Fibroblast of skin of right biceps (primary cell): Measurements from ENCODE around the gene FGR.

Experiments
- DNase-seq: peaks from one replicate; pipeline ENCODE4 v3.0.0-alpha.2; 2013

Gene FGR

DNA sequence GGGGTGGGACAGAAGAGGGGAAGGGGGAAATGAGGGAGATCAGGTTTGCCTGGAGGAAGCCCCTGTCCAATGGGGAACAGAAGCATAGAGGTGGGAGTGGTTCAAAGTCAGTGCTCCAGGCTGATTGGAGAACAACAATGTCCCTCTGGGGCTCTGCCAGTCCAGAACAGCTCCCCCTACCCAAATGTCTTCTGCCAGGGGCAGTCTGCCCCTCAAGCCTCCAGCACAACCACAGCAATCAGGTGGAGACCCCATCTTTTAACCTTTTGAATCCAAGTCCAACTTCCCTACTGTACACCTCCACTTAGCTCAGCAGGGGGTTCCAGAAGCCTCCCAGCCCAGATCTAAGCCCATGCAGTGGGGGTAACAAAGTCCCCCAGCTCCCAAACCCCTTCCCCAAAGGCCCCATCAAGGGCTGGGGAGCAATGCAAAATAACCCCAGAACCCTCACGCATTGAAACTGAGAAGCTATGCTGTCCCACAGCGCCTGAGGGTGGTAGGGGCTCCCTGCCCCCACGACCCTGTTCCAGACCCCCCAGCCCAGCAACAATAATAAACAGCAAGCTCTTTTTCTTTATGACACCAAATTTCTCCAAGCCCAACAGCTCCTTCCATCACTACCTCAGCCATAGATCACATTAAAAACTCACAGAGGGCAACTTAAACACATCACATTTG, 34.3 kb downstream of the FGR start:
- DNase-seq, result peak; percentile 47

DNA sequence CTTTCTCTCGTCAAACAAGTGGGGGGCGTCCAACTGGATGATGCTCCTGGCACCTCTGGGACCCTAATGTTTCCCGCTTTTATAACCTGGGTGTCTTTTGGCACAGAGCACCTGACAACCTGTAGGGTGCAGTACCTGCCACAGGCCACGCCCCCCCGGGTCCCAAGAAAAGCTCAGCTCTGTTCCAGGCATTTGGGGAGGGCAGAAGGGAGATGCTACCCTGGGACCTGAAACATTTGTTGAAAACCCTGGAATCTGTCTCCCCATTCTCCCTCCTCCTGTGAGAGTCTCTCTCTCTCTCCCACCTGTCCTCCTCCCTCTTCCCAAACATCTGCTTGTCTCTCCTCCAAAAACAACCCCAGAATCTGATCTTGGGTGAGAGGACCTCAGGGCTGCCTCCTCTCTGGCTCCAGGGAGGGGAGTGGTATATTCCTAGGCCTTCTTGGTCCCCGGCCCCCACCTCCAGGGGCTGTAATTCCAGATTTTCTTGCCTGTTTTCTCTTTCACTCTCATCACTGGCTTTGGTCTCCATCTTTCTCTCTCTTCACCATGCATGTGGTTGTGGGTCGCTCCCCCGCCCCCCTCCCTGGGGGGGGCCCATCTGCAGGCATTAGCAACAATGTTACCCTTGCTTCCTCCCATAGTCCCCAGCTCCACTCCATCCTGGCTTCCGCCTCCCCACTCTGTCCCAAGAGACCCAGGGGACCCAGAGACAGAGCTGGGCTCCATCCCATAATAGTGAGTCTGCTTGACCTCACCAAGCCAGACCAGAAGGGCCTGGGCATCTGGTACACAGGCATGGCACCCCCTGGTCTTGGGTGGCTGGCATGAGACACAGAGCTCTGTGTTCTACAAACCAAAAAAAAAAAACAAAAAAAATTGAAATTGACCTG, 35.1 kb downstream of the FGR start:
- no peak for DNase-seq

DNA sequence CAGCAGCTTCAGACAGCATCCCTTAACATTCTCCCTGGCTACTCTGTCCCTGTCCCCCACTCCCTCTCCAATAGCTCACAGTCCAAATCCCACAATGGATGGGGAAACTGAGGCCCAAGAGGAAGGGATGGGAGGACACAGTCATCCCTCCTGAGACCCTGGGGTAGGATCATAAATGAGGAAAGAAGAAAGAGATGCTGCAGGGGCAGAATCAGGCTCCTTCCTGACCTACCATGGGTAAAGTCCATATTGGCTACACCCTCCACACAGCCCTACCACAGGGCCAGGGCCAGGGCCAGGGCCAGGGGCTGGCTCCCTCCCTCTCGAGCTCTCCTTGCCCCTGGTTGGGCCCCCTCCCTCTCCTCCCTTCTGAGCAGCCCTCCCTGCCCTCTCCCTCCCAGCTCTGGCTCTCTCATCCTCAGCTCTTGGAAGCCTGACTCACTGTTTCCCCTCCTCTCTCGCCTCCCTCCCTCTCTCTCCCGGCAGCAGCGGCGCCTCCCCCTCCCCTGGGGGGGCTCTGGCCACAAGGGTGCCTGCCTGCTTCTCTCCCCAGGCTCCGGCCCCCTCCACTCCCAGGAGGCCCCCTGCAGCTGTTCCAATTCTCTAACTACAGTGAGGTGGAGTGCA, 36.0 kb downstream of the FGR start:
- peak; percentile 87 for DNase-seq

DNA sequence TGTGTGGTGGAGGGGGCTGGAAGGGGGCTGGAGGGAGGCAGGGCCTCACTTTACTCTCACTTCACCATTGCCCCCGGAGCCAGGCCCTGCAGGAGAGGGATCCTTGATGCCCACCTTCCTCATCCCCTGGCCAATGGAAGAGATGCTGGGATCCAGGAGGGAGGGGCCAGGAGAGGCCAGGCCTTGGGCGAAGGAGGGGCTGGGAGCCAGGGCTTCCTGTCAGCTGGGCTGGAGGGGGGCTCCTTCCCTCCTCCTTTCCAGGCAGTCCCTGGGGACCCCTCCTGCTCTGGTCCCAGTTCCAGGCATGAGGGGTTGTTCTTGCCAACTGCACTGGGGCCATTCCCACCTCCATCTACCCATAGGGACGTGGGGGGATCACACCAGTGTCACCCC, 36.7 kb downstream of the FGR start:
- peak; percentile 56 for DNase-seq

DNA sequence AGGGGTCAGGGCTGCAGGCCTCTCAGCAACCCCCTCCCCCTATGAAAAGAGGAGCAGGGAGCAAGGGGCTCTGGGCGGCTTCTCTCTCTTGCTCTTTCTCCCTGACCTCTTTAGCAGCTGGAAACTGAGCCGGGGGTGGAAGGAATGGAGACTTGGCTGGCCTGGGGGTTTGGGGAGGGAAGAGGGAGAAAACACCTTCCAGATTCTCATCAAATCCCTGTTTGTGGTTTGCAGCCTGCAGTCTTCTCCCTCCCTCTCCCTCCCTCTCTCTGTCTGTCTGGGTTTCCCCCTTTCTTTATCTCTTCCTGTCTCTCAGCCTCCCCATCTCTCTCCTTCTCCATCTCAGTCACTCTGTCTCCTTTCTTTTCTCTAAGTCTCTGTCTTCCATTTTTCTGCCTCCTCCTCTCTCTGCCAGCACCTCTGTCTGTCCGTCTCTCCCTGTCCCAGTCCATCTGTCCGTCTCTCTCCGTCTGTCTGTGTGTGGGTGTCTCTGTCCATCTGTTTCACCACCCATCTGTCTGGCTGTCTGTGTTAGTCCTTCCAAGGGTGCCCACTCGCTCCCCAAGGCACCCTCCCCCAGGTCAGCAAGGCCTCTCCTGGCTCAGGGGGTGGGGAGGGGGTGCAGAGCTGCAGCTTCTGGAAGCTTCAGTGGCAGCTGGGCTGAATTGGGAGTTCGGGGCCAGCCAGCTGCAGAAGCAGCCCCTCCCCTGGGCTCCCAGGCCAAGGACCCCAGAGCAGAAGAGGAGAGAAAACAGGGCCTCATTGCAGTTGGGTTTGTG, 37.3 kb downstream of the FGR start:
- DNase-seq, result peak; percentile 44

DNA sequence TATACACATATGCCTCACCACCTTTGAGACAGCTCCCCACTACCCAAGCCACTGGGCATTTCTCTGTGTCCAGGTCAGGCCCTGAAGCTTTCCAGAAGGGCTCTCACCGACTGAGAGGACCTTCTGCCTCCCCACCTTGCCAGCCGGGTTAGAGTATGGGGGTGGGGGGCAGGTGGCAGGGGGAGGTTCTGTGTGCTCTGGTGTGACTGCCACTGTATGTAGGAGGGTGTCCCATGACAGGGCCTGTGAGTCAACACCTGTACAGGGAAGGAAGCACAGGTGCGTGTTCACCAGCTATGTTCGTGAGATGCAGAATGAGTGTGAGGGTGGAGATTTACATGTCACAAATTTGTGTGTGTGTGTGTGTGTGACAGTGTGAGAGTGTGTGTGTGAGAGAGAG, 38.0 kb downstream of the FGR start:
- no peak for DNase-seq

DNA sequence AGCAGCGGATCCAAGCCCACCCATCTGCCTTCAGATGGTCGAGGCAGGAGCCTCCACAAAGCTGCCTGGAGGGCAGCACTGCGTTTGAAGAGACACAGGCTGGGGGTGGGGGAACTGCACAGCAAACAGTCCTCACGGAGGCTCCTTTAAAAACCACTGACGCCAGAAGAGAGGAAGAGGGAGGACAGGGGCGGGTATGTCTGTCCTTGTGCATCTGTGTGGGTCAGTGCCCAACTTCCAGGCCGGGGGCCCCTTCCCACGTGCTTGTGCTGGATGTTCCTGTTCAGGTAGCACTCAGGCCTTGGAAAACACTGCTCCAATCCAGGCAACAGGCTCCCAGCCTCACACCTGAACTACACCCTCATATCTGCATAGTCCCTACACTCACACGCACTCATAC, 38.7 kb downstream of the FGR start:
- DNase-seq, result no peak

DNA sequence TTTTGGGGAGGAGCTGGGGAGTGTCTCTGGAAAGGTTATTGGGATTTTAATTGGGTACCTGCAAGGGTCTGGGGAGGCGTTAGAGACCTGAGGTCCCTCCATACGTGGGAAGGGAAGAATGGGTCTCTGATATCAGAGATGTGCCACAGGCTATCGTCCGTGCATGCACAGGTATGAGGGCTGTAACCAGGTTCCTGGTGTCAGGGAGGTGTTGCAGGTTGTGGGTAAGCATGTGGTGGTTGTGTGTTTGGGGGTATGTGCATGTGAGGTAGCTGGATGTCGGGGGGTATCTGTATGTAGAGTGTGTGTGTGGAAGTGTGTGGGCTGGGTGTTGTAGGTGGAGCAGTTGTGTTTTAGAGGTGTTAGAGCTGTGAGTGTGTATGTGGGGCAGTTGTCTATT, 39.4 kb downstream of the FGR start:
- DNase-seq, result no peak

DNA sequence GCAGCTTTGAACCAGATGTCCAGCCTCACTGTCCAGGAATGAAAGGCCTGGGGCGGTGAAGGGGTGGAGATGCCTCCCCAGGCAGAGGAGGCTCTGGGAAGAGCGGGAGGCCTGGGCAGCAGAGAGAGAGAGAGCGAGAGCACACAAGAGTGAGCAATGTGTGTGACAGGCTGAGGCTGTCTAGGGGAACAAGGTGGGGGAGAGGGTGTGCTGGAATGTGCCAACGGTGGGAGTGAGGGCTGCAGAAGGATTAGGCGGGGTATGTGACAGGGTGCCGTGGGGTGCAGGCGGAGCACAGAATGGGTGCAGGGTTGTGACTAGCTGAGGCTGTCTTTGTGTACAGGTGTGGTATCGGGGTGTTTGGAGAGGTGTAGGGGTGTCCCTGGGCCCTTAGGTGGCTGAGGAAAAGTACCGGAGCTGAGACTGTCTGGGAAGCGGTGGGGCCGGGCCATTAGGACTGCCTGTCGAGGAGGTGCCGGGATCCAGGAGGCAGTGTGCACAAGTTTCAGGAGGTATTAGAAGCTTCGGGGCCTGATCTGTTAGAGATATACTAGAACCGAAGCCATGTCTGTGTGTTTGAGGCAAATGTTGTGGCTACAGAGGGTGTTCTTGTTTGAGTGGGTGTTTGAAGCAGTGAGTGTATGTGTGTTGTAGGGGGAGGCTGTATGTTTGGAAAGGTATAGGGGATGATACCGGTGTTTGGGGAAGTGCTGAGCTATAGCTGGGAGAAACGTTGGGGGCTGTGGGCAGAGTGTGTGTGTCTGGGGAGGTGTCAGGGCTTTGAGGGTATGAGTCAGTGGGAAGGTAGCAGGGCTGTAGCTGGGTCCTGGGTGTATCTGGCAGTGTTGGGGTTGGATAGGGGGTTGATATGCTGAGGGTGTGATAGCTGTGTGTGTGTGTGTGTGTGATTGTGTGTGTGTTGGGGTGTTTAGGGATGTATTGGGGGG, 40.1 kb downstream of the FGR start:
- DNase-seq, result peak; percentile 72

DNA sequence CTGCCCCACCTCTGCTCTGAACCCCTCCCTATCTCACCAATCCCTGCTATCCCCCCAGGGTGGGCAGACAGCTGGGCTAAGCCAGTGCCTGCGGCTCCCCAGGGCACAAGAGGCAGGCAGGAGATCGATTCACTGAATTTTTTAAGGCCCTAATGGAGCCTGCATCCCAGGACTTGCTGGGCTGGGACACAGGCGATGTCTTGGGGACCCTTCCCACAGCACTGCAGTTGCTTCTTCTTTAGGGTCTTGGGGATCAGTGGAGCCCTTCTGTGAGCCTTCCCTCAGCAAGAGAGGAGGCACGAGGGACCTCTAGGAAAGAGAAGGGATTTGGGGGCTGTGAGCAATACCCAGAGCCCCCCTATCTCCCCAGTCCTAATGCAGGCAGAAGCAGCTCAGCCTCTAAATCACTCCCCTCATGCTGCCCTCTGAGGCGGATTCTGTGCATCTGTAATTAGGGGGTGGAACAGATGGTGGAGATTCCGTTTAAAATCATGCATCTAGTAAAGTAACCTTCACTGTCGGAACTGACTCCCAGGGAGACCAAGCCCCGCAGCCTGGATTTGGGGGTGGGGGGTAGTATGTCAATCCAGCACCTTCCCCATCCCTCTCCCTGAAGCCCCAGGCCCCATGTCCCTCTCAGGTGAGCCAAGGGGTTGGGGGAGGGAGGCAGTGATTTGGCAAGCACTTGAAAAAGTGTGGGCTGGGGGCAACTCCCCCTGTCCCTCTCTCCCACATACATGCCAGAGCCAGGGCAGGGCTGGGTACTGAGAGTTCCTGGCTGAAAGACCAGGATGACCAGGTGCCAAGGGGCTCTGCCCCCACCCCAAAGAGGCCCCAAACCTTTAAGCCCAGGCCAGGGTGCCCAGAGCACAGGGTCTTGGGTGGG, 41.1 kb downstream of the FGR start:
- no peak for DNase-seq

DNA sequence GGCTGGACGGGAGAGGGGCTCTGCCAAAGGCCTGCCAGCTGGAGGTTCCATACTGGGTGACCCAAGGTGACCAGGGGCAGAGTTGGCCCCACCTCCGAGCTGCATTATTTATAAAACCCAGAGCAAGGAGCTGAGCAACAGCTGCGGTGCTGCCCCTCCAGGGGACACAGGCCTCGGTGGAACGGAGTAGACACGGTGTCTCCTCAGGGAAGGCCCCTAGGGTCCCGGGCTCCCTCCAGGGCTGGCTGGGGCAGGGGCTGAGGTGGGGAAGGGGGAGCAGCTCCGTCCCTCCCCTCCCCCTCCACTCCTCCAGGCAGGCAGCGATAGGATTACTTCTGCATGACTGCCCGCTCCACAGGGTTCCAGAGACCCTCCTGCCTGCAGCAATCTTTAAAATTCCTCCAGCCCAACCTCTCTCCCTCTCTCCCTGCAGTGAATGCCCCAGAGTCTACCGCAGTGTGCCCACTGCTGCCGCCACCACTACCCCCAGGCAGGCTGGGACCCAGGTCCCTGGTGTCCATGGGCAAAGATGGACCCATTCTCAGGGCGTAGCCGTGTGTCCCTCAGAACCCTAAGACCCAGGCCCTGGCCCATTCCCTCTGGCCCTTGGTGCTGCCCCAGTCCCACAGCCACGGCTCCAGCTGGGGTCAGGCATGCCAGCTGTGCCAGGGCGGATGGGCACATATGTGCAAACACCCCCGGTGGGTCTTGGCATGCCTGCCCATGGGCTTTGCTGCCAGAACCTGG, 41.9 kb downstream of the FGR start:
- DNase-seq, result no peak

DNA sequence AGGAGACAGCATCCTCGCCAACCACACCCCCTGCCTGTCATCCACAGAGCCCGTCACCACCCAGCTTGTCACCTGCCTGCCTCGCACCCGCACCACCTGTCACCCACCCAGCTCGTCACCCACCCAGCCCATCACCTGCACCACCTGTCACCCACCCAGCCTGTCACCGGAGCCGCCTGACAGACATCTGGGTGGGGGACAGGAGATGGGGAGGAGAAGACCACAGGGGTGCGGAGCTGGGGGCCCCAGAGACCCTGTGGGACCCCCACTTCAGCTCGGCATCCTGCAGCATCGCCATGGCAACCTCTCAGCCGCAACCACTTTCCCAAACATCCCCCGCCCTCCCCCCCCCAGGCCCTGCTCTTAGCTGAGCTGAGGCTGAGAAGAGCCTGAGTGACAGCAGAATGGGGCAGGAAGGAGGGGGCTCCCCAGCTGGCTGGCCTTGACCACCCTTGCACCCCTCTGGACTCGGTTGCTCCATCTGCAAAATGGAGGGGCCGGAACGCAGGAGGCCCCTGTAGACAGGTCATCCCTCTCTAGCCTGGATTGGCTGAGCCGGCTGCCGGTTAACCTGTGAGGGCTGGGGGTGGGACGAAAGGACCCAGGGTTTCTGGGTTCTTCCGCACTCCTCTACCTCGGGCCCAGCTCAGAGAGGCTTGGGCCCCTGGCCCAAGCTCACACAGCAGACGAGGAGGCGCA, 42.6 kb downstream of the FGR start:
- no peak for DNase-seq

DNA sequence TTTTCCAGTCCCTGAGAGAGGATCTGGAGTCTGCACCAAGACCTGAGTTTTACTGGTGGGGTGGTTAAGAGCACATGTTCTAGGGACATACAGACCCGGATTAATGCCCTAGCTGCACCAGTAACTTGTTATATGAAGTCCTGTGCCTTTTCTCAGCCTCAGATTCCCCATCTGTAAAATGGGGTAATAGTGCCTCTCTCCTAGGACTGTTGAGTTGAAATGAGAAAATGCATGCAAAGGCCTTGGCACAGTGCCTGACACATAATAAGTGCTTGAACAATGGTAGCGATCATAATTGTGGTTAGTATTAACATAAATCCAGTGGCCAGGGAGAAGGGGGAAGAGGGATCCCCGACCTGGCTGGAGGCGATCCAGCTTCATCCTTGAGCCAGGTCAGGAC, 43.4 kb downstream of the FGR start:
- peak; percentile 57 for DNase-seq

DNA sequence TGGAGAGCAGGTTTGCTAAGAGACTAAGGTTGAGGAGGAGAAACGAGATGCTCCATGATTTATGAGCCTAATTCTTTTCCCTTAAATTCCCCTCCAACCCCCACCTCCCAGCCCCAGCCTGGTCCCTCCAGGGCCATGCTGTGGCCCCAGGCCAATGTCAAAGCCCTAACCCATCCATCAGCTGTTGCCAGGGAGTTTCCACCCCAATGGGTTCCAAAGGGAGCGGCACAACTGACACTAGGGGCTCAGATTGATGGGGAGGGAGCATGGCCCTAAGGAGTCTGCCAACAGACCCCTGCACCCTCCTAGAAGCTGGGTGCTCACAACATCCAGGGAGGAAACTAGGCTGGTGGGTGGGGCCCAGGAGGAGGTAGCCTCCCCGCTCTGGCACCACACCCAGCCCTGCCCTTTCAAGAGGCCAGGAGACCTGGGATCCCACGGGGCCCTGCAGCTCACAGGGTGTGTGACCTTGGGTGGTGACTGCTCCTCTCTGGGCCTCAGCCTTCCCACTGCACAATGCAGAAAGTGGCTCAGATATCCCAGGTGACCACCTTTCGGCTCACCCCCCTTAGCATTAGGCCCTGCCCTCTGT, 44.0 kb downstream of the FGR start:
- DNase-seq, result no peak

DNA sequence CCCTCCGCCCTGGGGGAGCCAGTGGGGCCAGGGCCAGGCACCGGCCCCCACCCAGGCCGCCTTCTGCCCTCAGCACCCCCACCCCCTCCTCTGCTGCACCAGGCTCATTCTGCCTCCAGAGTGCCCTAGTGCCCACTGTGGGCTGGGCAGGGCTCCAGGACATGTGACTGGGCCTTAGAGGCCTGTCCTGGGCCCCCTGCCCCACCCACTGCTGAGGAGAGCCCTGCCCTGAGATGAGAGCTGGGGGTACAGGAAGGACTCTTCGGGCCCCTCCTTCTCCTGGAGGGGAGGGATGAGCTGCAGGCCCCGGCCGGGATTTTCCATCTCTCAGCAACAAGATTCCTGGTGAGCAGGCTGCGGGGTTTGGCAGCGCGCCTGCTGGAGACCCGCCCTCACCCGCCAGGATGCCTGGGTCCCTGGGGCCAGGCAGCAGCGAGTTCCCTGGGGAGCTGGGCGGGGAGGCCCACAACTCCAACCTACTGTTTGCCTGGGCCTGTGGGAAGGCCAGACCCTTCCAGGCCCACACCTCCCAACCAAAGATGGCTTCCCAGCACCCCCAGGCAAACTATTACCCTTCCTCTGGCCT, 45.1 kb downstream of the FGR start:
- DNase-seq, result peak; percentile 62

DNA sequence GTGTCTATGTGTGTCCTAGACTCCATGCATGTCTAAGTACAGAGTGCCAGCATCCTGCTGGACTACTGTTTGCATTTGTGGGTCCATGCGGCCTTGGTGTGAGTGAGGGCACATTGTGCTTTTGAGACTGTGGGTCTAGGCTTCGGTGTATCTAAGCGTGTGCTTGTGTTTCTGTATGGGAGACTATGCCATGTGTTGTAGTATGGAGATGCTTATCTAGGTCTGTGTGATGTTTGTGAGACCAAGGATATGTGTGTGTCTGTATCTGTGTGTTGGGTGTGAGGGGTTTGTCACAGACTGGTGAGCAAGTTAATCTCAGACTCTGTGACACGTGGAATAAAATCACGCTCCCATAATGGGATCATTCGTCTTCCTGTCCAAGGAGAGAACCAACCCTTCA, 45.5 kb downstream of the FGR start:
- DNase-seq, result no peak

DNA sequence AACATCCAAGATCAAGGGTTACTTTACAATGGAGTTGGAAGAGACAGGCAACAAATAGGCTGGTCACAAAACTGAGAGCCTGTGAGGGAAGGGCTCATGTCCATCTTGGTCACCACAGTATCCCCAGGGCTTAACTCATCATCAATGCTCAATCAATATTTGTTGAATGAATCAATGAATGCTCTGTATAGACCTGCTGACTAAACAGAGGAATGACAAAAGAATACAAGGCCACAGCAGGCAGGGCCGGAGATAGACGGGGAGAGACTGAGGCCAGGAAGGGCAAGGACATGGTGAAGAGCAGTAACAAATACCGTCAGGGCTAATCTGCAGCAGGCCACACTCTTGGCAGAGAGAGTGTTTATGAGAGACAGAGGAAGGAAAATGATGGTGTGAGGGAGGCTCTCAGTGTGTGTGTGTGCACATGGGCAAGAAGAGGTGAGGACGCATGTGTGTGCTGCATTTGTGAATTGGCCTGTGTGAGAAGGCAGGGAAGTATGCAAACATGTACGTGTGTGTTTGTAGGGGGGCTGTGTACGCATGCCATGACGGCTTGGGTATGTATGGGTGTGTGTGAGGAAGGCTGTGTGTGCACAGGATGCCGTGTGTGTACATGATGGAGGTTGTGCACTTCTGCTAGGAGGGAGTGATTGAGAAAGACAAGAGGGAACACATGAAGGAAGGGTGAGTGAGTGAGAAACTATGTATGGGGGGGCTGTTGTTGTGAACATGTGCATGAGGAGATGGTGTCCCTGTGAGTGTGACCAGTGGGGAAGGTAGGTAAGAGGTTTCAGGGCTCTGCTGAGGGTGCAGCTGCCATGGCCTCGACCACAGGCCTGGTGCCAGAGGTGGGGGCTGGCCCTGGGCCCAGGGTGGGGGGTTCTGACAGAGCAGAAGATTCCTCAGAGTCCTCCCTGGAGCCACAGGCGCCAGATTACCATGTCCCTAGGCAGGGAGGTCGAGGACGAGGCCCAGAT, 46.4 kb downstream of the FGR start:
- DNase-seq, result peak; percentile 67
